NCI-H146 treated with DMSO at 0.1 percent for 48 hours (cell line): ENCODE measurements around the gene PLA2G4E.

ENCODE experiments used
- DNase-seq: peaks from one replicate; lab custom pipeline; 2025; ENCODE audit not compliant: unreplicated experiment; lab: John Stamatoyannopoulos, UW

The PLA2G4E gene

GRCh38 chr15:41937568-41937923 lies 83.3 kb downstream of the PLA2G4E start:
- no peak for DNase-seq

DNA sequence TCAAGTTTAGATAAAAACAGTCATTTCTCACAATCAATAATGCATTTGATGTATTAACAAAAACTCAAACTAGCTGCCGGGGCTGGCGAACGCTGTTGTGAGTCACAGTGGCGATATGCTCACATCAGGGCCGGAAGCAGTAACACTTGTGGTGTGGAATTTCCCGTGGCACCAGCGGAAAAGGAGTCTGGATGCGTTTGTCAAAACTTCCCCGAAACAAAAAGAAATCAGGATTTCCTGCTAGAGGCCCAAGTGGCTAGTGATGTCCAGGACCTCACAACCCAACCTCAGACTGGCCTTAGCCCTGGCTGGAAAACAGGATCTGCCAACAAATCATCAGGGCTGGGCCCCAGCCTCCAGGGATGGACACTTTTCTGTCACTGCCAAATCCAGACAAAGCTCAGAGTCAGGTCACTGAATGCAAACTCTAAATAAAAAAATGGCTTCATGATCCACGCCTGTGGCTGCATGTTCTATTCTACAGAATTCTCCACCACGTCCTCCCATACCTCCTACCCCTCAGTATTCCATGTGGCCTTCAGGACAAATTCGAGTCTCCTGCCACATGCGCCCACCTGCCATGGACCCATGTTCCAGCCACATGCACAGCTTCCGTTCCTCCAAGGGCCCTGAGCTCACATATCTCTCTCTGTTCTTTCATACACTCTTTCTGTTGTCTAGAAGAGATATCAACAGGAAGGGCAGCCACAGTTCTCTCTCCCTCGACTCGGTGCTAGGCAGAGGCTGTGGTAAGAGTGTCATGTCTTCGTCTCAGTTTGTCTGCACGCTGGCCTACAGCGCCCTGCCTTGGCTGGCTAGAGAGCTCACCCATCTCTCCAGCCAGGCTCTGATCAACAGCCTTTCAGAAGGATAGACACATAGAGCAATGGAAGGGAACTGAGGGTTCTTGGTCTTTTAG lies 83.9 kb downstream of the PLA2G4E start:
- no peak for DNase-seq

GRCh38 chr15:41936155-41936554 lies 84.7 kb downstream of the PLA2G4E start:
- no peak for DNase-seq

DNA sequence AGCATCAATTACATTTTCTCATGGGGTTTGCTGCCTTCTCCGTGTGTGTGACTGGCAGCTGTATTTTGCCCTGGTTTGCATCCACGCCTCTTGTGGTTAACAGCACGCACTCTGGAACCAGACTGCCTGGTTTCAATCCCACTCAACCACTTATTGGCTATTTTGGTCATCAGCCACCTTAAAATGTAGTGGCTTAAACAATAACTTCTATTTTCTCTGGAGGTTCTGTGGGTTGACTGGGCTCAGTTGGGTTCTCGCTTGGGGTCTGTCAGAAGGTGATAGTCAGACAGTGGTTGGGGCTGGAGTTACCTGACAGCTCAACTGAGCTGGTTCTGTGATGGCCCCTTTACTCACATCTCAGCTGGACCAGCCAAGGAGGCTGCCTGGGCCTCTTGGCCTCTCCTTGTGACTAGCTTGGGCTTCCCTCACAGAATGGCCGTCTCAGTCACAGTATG lies 85.2 kb downstream of the PLA2G4E start:
- DNase-seq = no peak

GRCh38 chr15:41934843-41935242 lies 86.0 kb downstream of the PLA2G4E start:
- no peak for DNase-seq

- DNase-seq = no peak
Observed at GRCh38 chr15:41933771-41934170, 87.1 kb downstream of the PLA2G4E start.

GRCh38 chr15:41933326-41933725 lies 87.5 kb downstream of the PLA2G4E start:
- DNase-seq = no peak

DNA sequence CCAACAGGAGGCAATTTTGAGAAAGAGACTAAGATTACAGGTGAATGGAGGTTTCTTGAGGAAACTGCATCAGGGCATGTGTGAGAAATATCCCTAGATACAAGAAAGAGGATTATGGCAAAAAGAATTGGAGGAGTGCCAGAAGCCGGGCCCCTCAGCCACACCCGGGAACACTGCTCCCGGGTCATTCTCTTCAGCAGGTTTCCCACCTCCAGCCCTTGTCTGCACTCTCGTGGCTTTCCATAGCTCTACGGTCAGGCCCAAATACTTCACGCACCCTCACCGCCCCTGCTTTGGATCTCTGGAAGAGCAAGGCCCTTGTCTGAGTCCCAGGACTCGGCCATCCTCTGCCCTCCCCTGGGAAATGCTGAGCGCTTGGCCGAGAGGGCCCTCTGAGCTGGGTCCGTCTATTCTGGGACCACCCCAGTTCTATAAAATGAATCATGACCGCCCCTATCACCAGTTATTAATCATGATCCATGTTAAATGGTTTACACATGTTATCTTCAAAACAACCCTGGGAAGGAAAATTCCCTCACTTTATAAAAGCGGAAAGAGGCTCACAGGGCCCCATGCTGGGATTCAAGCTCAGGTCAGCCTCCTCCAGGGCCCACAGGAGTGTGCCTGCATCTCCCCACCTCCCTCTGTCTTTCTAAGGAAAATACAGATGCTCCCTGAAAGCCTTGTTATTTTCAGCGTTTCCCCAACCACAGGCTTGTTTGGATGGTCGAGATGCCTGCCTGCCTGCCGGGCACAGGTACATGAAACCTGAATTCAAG lies 88.1 kb downstream of the PLA2G4E start:
- DNase-seq = no peak

DNA sequence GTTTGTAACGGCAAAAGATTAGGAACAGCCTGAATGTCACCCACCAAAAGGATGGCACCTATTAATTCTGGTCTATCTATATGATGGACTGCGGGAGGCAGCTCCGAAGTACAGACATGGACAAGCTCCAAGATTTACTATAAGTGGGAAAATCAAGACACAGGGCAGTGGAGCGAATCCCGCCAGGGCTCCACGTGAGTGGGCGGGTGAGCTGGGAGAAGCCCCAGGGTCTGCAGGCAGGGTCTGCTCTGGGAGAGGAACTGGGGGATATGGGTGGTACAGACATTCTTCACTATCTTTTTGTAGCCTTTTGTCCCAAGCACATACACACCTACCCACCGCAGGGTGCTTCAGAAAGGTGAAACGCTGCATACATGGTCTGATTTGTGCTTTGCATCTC lies 88.7 kb downstream of the PLA2G4E start:
- no peak for DNase-seq
